Activated CD8-positive, alpha-beta memory T cell treated with anti-CD3 and anti-CD28 coated beads, Interleukin-2, amount 50 U/mL, for 1 hour (primary cell): Measurements from ENCODE around the gene P2RY10.
"Not testable (repeated sequence)": the region's sequence is repeated elsewhere in the genome, so short reads cannot be mapped to it uniquely, and the experiment has no call there.

Source experiments
- DNase-seq: peaks from one replicate; pipeline ENCODE4 v3.0.0-alpha.2; 2020; ENCODE audit errors: extremely low read depth

The P2RY10 gene, protein sequence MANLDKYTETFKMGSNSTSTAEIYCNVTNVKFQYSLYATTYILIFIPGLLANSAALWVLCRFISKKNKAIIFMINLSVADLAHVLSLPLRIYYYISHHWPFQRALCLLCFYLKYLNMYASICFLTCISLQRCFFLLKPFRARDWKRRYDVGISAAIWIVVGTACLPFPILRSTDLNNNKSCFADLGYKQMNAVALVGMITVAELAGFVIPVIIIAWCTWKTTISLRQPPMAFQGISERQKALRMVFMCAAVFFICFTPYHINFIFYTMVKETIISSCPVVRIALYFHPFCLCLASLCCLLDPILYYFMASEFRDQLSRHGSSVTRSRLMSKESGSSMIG

DNA sequence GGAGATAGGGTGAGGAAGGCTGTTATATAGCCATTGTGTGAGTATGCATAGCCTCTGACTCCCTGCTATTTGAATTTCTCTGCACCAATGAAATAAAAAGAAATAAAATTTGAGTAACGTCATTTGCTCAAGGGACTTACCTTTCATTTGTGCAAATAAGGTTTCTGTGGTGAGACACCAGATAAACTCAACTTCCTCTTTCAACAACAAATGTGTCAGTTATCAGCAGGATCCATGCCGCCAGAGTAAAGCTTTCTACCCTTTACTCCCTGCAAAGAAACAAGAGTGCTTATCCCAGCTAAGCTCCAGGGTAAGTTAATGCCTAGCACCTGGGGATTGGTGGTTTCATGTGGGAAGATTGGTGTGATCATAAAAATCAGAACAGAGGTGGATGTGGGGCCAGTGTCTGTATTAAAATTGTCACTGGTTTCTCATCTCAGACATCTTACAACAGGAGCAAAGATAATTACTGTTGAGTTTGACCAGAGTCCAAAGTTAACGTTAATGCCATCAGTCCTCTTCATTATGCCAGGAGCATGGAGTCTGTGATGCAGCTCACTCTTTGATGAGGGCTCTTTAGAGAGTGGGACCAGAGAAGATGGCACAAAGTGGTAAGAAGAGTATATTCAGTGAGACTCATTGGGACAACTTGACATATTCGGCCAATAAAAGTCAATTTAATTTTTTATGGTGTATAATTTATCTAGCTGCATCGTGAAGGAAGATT, at the start of gene P2RY10:
Gene P2RY10, plus strand, starts transcription at position 206 of the 727 bp plus-strand sequence. CDS start 15,130 bp downstream, outside the sequence.
- peak; percentile 33 for DNase-seq

DNA sequence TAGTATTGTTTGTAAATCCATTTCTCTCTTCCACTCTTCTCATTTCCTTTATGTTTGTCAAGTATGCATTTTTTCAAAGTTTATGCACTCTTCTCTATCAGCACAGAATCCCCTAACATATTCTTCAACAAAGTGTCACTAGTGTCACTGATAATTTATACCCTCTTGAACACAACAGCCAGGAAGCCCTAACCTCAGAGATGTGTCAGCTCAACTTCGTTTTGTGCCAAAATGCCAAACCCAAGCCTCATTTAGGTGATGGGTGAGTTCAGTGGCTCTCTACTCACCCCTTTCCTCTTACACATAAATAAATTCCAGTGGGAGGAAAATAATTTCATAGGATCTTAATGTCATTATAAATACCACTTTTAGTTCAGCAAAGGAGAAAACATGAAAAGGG, 22.4 kb upstream of the P2RY10 start:
- no peak for DNase-seq

DNA sequence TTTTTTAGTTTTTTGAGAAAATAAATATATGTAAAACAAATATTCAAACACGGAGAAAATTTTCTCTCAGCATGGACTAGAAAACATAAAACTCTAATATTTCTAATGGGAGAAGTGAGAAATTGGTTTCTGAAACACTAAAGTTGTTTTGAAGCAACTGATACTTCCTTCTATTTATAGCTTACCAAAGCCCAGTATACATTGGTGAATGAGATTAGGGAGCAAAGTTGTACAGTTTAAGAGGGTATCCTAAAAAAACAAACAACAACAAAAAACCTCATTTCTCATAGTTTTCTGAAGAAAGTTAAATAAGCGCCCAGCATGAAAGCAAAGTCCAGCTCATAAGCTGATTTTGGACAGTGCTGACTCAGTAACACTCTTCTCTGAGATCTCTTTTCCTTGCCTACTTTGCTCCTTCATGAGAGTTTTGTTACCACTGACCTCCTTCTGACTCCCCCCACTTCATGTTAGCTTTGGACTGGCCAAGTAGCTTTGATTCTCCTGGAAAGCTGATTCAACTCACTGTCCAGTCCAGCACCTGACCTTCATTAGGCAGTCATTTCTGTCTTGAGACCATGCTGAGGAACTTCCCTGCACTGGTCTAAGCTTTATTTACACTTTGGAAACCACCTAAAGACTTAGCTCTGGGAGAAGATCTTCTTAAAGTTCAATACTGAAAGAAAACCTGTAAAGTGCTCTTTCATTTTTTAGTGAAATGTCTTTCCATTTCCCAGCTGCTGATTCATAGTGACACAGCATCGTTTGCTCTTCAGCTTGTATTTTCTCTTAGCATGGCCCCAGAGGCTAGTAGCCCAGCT, 21.8 kb upstream of the P2RY10 start:
- no peak for DNase-seq

DNA sequence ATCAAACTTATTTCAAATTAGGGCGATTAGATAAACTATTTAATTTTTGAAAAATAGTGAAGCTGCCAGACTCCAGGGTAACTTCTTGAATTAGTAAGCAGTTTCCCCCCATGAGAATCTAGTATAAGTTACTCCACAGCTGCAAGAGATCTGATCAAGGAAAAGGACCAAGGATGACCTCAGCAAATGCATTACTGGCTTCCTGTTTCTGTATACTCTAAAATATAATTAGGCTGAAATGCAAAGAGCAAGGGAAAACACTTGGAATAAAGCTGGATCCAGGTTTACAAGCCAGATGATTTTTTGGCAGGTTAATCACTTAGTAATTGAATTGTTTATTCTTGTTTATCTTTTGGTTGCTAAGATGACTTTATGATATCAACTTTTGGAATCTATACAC, 13.4 kb upstream of the P2RY10 start:
- DNase-seq = no peak

DNA sequence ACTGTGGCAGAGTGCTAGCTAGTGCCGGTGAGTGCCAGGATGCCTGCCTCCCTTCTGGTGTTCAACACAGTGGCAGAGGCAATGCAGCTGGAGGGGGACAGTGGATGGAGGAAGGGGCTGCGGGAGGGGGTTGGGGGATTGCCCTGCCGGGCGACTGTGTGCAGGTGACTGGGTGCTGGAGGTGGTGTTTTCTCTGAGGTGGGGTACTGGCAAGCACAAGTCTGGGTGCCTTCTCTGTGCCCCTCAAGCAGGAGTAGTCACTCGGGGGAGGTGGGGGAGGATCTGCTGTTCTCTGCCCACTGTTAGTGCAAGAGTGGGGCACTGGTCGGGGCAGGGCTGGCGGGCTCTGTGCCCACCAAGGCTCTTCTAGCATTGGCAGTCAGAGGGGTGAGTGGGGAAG, 10.3 kb upstream of the P2RY10 start:
- no peak for DNase-seq

DNA sequence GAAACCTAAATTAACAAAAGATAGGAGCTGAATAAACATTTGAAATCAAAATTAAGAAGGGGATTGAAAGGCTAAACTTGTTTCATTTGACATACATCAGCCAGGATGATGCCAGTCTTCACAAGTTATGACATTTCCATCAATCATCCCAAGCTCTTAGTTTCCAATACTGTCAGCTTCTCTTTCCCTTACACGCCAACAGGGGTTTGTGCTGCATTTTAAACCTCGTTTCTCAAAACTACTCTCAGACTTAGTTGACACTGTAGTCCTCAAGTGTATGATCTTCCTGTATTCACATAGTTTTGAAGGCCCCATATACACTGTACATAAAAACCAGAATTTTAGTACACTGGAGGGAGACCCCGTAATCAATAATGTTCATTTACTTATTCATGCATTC, 840 bp upstream of the P2RY10 start:
- no peak for DNase-seq

DNA sequence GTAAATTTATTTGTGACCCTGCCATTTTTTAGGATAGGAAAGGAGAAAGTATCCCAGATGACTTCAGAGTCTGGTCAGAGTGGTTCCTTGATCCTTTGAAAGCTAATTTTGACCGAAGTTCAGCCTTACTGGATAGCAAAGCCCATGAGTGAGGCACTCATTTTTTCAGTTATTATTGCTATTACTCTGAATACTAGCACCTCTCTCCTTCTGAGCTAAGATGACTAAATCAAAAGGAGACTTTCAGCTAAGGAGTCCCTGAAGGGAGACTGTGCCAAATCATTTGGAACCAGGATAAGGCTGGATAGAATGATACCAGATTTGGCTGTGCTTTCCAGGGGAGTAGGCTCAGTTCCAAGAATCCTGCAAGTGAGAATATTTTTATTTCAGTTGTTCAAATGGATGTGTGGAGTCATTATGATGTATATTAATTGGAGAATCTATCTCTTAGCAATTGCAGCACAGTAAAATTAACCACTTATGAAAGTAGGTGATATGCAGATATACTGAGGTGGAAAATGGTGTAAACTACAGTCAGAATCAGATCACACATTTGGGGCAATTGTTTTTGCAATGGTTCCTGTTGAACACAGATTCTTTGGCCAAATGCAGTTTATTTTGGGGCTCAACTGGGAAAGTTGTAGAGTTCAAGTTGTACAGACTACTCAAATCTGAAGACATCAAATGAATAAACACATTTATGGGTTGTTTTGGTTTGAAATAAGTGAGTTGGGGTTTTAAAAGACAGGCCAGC, 1.2 kb downstream of the P2RY10 start:
- no peak for DNase-seq

DNA sequence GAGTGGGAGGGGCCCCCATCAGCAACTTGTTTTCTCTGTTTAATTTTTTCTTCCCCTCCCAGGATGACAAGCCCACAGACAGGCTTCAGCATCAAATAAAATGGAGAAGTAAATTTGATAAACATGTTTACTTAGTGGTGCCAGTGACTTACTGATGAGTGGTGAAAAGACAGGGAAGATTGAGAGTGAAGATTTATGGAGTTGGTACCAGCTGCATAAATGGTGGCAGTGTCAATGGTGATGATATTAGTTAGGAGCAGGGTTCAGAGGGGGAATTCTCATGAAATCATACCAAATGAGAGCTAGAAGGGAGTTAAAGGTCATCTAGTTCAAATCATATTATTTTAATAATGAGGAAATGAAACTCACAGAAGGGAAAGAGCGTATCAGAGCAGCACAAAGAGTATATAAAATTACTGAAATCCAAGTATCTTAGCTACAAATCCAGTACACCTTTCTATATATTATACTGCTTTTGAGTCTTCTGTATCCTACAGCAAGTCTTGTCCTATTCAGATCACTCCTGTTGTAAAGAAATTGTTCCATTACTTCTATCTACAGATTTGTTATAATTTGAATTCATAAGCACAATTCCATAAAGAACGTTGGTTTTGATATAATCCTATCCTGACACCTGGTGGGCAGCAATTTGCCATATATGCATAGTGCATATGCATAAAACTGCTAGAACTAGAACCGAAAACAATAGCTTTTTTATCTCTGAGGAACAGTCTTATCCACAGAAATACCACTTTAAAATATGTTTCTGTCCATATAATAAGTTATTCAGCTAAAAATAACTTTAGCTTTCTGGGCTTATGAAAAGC, 5.0 kb downstream of the P2RY10 start:
- DNase-seq = no peak

DNA sequence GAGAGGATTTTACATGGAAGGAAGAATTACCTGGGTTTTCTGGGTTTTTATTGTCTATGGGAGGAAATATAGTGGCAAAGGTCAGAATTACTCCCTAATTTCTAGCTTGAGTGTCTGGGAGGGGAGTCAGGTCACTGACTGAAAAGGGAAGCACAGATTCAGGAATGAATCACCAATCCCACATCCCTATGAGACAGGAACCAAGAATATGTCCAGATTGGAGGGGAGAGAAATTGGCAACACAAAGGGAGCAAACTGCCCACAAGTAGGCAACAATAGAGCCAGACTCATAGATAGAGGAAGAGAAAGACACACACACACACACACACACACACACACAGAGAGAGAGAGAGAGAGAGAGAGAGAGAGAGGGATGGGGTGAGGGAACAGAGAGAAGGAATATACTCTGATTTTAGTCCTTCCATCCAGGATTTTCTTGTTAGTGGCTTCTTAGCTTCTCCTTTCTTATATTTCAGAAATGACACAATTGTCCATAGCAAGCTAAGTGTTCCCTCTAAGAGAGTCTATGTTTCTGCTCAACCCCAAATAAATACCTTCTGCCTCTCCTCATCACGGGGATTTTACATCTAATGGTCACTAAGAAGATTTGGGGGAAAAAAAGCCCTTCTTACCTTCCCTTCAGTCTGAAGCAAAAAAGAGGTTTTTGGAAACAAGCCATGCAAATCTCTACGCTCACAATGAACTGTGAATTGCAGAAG, 12.0 kb downstream of the P2RY10 start:
- no peak for DNase-seq

DNA sequence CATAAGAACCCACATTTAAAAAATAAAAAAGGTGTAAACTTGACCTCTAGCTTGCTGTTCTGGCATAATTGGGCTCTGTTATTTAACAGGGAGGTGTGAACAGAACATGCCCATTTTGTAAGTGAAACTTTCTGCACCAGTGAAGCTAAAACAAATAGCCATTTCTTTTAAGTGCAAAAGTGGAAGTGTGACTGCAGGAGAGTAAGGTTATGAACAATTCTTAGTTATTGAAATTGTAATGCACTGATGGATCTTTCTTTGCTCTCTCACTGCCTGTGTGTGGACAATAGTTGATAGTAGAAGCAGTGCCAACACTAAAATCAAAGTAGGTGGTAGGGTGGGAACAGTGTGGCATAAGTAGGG, 12.6 kb downstream of the P2RY10 start:
- DNase-seq = no peak

DNA sequence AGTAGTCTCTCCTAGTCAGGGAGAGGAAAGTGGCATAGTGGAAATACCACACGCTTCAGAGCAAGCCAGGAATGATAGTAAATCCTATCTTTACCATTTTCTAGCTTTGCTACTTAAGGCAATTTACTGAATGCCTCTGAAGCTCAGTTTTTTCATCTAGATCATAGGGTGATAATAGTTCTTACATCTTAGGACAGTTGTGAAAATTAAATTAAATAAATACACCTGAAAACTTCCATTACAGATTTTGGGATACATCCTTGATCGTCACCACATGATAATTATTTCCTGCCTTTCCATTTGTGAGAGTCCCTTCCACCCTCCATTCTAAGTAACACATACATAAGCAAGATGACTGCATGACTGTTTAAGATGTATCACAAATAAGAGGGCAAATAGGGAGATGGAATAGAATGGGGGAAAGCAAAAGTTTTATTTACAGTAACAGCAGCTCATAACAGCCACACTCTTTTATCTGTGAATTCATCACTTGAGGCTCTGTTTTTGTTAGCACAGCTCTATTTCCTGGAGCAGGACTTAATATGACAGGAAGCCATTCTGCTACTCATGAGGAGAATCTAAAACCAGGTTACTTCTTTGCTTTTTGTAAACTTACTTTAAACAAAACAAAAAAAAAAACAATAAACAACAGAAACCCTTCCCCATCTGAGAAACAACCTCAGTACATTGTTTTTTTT, 13.4 kb downstream of the P2RY10 start:
- DNase-seq = no peak

DNA sequence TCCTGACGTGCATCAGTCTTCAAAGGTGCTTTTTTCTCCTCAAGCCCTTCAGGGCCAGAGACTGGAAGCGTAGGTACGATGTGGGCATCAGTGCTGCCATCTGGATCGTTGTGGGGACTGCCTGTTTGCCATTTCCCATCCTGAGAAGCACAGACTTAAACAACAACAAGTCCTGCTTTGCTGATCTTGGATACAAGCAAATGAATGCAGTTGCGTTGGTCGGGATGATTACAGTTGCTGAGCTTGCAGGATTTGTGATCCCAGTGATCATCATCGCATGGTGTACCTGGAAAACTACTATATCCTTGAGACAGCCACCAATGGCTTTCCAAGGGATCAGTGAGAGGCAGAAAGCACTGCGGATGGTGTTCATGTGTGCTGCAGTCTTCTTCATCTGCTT, 15.7 kb downstream of the P2RY10 start:
- DNase-seq = no peak

DNA sequence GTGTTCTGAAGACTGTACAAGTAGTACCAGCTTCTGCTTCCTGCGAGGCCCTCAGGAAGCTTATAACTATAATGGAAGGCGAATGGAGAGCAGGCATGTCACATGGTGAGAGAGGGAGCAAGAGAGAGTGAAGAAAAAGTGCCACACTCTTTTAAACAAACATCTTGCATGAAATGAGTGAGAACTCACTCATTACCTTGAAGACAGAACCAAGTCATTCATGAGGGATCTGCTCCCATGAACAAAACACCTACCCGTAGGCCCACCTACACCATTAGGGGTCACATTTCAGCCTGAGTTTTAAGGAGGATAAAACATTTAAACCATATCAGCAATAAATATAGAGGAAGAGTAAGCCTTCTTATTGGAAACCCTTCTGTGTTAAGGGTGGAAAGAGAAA, 19.4 kb downstream of the P2RY10 start:
- DNase-seq = no peak

DNA sequence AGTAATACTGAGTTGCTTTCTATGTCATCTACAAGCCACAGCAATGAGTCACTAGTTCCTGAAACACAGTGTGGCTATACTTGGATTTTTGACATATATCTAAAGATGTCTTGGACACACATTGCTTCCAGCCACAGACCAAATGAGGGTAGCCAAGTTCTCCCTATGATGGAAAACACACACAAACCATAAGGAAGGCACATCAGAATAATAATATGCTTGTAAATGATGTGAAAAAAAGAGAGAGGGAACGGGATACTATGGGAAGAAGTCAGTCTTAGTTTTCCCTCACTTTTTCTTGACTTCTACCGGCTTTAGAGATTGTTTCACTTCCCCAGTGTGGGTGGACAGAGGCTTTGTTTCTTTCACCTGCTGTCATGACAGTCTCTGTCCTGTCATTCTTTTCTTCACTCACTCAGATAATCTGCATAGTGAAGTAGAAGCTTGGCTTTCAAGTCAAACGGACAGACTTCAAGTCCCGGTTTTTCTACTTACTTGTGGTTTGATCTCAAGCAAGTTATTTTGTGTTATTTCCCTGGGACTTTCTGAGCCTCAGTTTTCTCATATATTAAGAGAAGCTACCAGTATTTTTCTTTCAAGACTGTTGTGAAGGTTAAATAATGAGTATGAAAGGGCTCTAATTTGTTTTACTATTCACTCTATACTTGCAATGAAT, 34.7 kb downstream of the P2RY10 start:
- no peak for DNase-seq

DNA sequence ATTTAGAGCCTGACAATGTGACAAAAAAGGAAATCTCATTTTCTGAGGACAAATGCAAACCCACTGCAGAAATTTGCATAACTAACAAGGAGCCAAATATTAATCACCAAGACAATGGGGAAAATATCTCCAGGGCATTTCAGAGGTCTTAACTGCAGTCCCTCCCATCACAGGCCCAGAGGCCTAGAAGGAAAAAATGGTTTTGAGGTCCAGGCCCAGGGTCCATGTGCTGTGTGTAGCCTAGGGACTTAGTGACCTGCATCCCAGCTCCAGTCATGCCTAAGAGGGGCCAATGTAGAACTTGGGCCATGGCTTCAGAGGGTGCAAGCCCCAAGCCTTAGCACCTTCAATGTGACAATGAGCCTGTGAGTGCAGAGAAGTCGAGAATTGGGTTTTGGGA, 44.2 kb downstream of the P2RY10 start:
- no peak for DNase-seq

DNA sequence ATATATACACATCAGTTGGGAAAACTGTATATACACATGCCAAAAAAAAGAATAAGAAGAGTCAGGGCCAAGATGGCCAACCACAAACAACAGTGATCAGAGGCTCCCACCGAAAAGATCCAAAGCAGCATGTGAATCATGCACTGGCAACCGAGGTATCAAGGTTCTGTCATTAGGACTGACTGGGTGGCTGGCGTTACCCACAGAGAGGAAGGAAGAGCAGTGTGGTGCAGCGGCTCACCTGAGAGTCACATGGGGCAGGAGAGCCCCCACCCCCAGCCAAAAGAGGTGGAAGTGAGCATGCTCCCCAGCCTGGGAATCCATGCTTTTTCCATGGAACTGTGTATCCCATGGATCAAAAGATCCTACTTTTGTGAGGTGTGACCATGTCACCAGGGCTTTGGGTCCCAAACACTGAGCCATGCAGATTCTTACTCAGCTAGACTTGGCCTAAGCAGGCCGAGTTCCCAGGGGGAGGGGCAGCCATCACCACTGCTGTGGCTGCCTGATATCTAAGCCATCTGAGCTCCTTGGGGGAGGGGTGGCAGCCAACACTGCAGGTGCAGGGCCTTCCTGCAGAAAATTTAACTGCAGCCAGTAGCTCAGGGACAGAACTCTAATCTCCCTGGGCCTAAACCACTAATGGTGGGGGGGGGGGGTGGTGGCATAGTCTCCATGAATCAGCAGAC, 52.8 kb downstream of the P2RY10 start:
- DNase-seq = peak; percentile 4

DNA sequence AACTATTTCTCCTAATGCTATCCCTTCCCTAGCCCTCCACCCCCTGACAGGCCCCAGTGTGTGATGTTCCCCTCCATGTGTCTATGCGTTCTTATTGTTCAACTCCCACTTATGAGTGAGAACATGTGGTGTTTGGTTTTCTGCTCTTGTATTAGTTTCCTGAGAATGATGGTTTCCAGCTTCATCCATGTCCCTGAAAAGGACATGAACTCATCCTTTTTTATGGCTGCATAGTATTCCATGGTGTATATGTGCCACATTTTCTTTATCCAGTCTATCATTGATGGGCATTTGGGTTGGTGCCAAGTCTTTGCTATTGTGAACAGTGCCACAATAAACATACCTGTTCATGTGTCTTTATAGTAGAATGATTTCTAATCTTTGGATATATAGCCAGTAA, 62.3 kb downstream of the P2RY10 start:
- DNase-seq = not testable (repeated sequence)
